HG02852 (cell line): Measurements from ENCODE around the gene PHYKPL.
A peak's percentile ranks its signal among the peaks of the same experiment; 100 is the strongest.

Experiments used
- ATAC-seq: cut with Tn5 transposase; IDR thresholded peaks from one replicate; pipeline ENCODE4 v1.9.1; 2021; ENCODE audit warnings: mild to moderate bottlenecking, moderate library complexity; ENCODE audit not compliant: unreplicated experiment

PHYKPL gene

GRCh38 chr5:178192787-178193186 is 39.8 kb downstream of the PHYKPL start:
- ATAC-seq = no peak

GRCh38 chr5:178192244-178192643 is 40.4 kb downstream of the PHYKPL start:
- no peak for ATAC-seq

GRCh38 chr5:178191661-178192060 is 40.9 kb downstream of the PHYKPL start:
- no peak for ATAC-seq

GRCh38 chr5:178189433-178189832 is 43.2 kb downstream of the PHYKPL start:
- ATAC-seq = no peak

- no peak for ATAC-seq
Observed at GRCh38 chr5:178187014-178187413, 45.6 kb downstream of the PHYKPL start, which contains the start of gene GMCL2. GMCL2 (minus strand) TSS chr5:178187371; CDS start chr5:178187299, 72 bp downstream.

GRCh38 chr5:178186427-178186826 is 46.2 kb downstream of the PHYKPL start:
- ATAC-seq = no peak

- no peak for ATAC-seq
Observed at GRCh38 chr5:178182158-178182876, 50.3 kb downstream of the PHYKPL start.

GRCh38 chr5:178180141-178180863 is 52.3 kb downstream of the PHYKPL start:
- ATAC-seq = no peak

GRCh38 chr5:178177569-178177968 is 55.0 kb downstream of the PHYKPL start:
- no peak for ATAC-seq

- ATAC-seq = no peak
Observed at GRCh38 chr5:178176791-178177190, 55.8 kb downstream of the PHYKPL start.

- ATAC-seq = no peak
Observed at GRCh38 chr5:178174456-178174855, 58.1 kb downstream of the PHYKPL start.

- no peak for ATAC-seq
Observed at GRCh38 chr5:178170455-178170854, 62.1 kb downstream of the PHYKPL start.

- ATAC-seq = no peak
Observed at GRCh38 chr5:178165581-178165980, 67.0 kb downstream of the PHYKPL start.

GRCh38 chr5:178163772-178164735 is 68.5 kb downstream of the PHYKPL start:
- peak; percentile 90 for ATAC-seq

GRCh38 chr5:178162481-178162880 is 70.1 kb downstream of the PHYKPL start:
- ATAC-seq = no peak

- ATAC-seq = no peak
Observed at GRCh38 chr5:178160176-178160575, 72.4 kb downstream of the PHYKPL start.
